HEK293 (cell line): Measurements from ENCODE around the gene TMCO1.
"Not testable (repeated sequence)": the region's sequence is repeated elsewhere in the genome, so short reads cannot be mapped to it uniquely, and the experiment has no call there.

Source experiments
- CTCF ChIA-PET: fragments of 350-600 bp; formaldehyde crosslinking; extraction: SDS; loops from one replicate; lab custom pipeline; 2021; ENCODE audit warnings: antibody characterized with exemption; lab: Yijun Ruan, JAX
- POLR2A ChIA-PET: fragments of 300-600 bp; formaldehyde crosslinking; extraction: SDS; loops from one replicate; lab custom pipeline; 2020; ENCODE audit warnings: antibody characterized with exemption, inconsistent platforms; lab: Yijun Ruan, JAX
- H3K27ac ChIP-seq: fragments of 200-500 bp; sonication (Bioruptor generic); 2 replicates; pipeline ENCODE4 v1.5.1; 2014; ENCODE audit warnings: low read depth, low read length, control low read depth, inconsistent platforms; ENCODE audit errors: extremely low read depth
- H3K36me3 ChIP-seq, 2 experiments: fragments of 200-500 bp in 1 of 2; sonication (Bioruptor generic) in 1 of 2; 1 replicate in 1 of 2; 2 replicates in 1 of 2; pipeline ENCODE4 v1.5.1; 2014 to 2017; ENCODE audit warnings: inconsistent platforms in 2 of 2, low read length in 2 of 2; ENCODE audit not compliant: control insufficient read depth in 2 of 2, insufficient read depth in 1 of 2
- H3K4me1 ChIP-seq: fragments of 200-500 bp; sonication (Bioruptor generic); 2 replicates; pipeline ENCODE4 v1.5.1; 2014; ENCODE audit warnings: mild to moderate bottlenecking, low read length, inconsistent platforms; ENCODE audit not compliant: control insufficient read depth, insufficient read depth
- H3K4me3 ChIP-seq: 2 replicates; pipeline ENCODE4 v1.5.1; 2011; ENCODE audit warnings: low read depth, mild to moderate bottlenecking, control low read depth, low read length, moderate library complexity
- H3K9me3 ChIP-seq: fragments of 200-500 bp; sonication (Bioruptor generic); 2 replicates; pipeline ENCODE4 v1.5.1; 2014; ENCODE audit warnings: low read depth, low read length, inconsistent platforms; ENCODE audit not compliant: control insufficient read depth, insufficient read depth
- GLIS1 ChIP-seq: fragments of 450-650 bp; formaldehyde crosslinking; IDR thresholded peaks from 2 replicates; pipeline ENCODE4 v1.5.1; 2016; ENCODE audit warnings: missing biosample characterization, missing genetic modification characterization
- RBAK ChIP-seq: fragments of 450-650 bp; formaldehyde crosslinking; IDR thresholded peaks from 2 replicates; pipeline ENCODE4 v1.5.1; 2016; ENCODE audit warnings: missing biosample characterization, missing genetic modification characterization
- ZBTB7A ChIP-seq: fragments of 450-650 bp; formaldehyde crosslinking; IDR thresholded peaks from 2 replicates; pipeline ENCODE4 v1.5.1; 2016; ENCODE audit warnings: low read depth, missing biosample characterization, missing genetic modification characterization
- ZFHX2 ChIP-seq: fragments of 450-650 bp; formaldehyde crosslinking; conservative IDR thresholded peaks from 2 replicates; pipeline ENCODE4 v1.5.1; 2016; ENCODE audit warnings: missing biosample characterization, missing genetic modification characterization
- ZNF138 ChIP-seq: fragments of 450-650 bp; formaldehyde crosslinking; IDR thresholded peaks from 2 replicates; pipeline ENCODE4 v1.5.1; 2016; ENCODE audit warnings: missing biosample characterization, missing genetic modification characterization, borderline replicate concordance
- ZNF140 ChIP-seq: fragments of 450-650 bp; formaldehyde crosslinking; IDR thresholded peaks from 2 replicates; pipeline ENCODE4 v1.5.1; 2016; ENCODE audit warnings: missing biosample characterization, missing genetic modification characterization
- ZNF202 ChIP-seq: fragments of 450-650 bp; formaldehyde crosslinking; IDR thresholded peaks from 2 replicates; pipeline ENCODE4 v1.5.1; 2016; ENCODE audit warnings: missing biosample characterization, missing genetic modification characterization, borderline replicate concordance
- ZNF311 ChIP-seq: fragments of 450-650 bp; formaldehyde crosslinking; IDR thresholded peaks from 2 replicates; pipeline ENCODE4 v1.5.1; 2017; ENCODE audit warnings: missing biosample characterization, missing genetic modification characterization, borderline replicate concordance
- ZNF555 ChIP-seq: fragments of 450-650 bp; formaldehyde crosslinking; conservative IDR thresholded peaks from 2 replicates; pipeline ENCODE4 v1.5.1; 2017; ENCODE audit warnings: missing biosample characterization, mild to moderate bottlenecking, missing genetic modification characterization, inconsistent platforms
- ZNF596 ChIP-seq: fragments of 450-650 bp; IDR thresholded peaks from 2 replicates; pipeline ENCODE4 v1.5.0; 2018; ENCODE audit warnings: missing biosample characterization, mild to moderate bottlenecking, missing genetic modification characterization, moderate library complexity
- ZNF76 ChIP-seq: fragments of 450-650 bp; formaldehyde crosslinking; IDR thresholded peaks from 2 replicates; pipeline ENCODE4; 2016; ENCODE audit warnings: low read depth, missing biosample characterization, missing genetic modification characterization, borderline replicate concordance
- ZNF837 ChIP-seq: fragments of 450-650 bp; formaldehyde crosslinking; IDR thresholded peaks from 2 replicates; pipeline ENCODE4 v1.5.1; 2016; ENCODE audit warnings: missing biosample characterization, missing genetic modification characterization
- TF ChIP-seq, protein P1 (sequence below): fragments of 450-650 bp; formaldehyde crosslinking; IDR thresholded peaks from 2 replicates; pipeline ENCODE4 v1.5.1; 2017; ENCODE audit warnings: missing biosample characterization, missing genetic modification characterization

The TMCO1 gene

DNA sequence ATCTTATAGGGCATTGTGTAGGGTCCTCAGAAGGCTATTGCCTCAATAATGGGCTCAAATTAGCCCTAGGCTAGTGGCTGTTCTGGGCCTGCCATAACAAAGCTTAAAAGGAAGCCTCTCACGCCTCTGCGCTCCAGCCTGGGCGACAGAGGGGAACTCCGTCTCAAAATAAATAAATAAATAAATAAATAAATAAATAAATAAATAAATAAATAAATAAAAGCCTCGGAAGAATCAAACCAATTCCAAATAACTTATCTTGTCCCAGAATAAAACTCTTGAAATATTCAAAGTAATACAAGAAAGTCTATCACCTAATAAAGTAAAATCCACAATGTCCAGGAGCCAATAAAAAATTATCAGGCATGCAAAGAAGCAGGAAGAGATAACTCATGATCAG lies 55.9 kb downstream of the TMCO1 start (continued):
- TF ChIP-seq ZNF140 (tag by site-specific recombination) (peak; percentile 53; the same call in 1 of the 2 replicates), ZNF555 (tag by site-specific recombination) (peak; percentile 65)

GRCh38 chr1:165707984-165708706 lies 60.5 kb downstream of the TMCO1 start:
- CTCF ChIA-PET = interaction anchor here (0.6 to 1.1 kb wide), 2 partner anchors 9 to 53 kb away, joined by 3 to 4 read pairs; no protein-coding TSS in a partner anchor
- POLR2A ChIA-PET = no interaction called here
- Histone ChIP-seq H3K36me3 (no peaks in the 10 kb centered on the region), H3K9me3 (no peaks in the 10 kb centered on the region; the same call in 1 of the 2 replicates), H3K4me1 (no peaks in the 10 kb centered on the region), H3K4me3 (no peak overlapping the region), H3K27ac (no peak overlapping the region)
- no peak for TF ChIP-seq ZNF837 (tag by site-specific recombination)
- no peak for TF ChIP-seq RBAK (tag by site-specific recombination)
- peak; percentile 46 for TF ChIP-seq ZNF596 (tag by site-specific recombination)

DNA sequence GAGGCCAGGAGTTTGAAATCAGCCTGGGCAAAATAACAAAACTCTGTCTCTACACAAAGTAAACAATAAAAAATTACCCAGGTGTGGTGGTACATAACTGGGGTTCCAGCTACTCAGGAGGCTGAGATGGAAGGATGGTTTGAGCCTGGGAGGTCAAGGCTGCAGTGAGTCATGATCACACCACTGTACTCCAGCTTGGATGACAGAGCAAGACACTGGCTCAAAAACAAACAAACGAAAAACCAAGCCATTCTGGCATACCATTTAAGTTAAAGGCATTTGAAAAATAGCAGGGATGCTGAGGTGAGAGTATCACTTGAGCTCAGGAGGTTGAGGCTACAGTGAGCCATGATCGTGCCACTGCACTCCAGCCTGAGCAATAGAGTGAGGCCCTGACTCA lies 65.0 kb downstream of the TMCO1 start:
- Histone ChIP-seq H3K4me3 (no peak overlapping the region), H3K36me3 (no peaks in the 10 kb centered on the region), H3K4me1 (no peaks in the 10 kb centered on the region), H3K9me3 (no peaks in the 10 kb centered on the region), H3K27ac (no peak overlapping the region)
- ChIA-PET POLR2A (no interaction called here), CTCF (interaction anchor here (0.6 to 1.0 kb wide), 3 partner anchors 12 to 15 kb away, joined by 3 to 4 read pairs (median 4); no protein-coding TSS in a partner anchor)
- TF ChIP-seq ZFHX2 (no peak), ZNF138 (tag by site-specific recombination) (no peak), ZNF202 (tag by site-specific recombination) (no peak), GLIS1 (tag by site-specific recombination) (peak; percentile 69)
- TF ChIP-seq, protein P1, sequence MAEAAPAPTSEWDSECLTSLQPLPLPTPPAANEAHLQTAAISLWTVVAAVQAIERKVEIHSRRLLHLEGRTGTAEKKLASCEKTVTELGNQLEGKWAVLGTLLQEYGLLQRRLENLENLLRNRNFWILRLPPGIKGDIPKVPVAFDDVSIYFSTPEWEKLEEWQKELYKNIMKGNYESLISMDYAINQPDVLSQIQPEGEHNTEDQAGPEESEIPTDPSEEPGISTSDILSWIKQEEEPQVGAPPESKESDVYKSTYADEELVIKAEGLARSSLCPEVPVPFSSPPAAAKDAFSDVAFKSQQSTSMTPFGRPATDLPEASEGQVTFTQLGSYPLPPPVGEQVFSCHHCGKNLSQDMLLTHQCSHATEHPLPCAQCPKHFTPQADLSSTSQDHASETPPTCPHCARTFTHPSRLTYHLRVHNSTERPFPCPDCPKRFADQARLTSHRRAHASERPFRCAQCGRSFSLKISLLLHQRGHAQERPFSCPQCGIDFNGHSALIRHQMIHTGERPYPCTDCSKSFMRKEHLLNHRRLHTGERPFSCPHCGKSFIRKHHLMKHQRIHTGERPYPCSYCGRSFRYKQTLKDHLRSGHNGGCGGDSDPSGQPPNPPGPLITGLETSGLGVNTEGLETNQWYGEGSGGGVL (tag by site-specific recombination) = no peak

DNA sequence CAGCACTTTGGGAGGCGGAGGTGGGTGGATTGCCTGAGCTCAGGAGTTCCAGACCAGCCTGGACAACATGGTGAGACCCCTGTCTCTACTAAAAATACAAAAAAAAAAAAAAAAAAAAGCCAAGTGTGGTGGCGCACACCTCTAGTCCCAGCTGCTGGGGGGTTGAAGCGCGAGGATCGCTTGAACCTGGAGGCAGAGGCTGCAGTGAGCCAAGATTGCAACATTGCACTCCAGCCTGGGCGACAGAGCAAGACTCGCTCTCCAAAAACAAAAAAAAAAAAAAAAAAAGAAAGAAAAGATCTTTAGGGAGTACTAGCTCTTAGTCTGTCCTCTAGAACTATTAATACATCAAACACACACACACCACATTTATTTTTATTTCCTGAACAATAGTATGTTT lies 66.7 kb downstream of the TMCO1 start:
- H3K4me3 ChIP-seq, H3K36me3 ChIP-seq, H3K27ac ChIP-seq, H3K9me3 ChIP-seq, H3K4me1 ChIP-seq: not testable (repeated sequence)
- ChIA-PET CTCF (interaction anchor here (0.7 kb wide), 1 partner anchor 798 kb away, joined by 3 read pairs; no protein-coding TSS in a partner anchor), POLR2A (interaction anchor here (1.6 kb wide), 1 partner anchor 68 kb away, joined by 3 read pairs; the partner anchor contains the start of gene TMCO1)

- CTCF ChIA-PET = no interaction called here
- peaks cover 5% of the 10 kb centered on the region; the same call in 1 of the 2 replicates for H3K4me1 ChIP-seq
- H3K27ac ChIP-seq = no peak overlapping the region
- H3K9me3 ChIP-seq = no peaks in the 10 kb centered on the region
- H3K36me3 ChIP-seq = peaks cover 0 to under 1% of the 10 kb centered on the region in 2 experiments; a peak in 2 of 3 replicates
- no peak overlapping the region for H3K4me3 ChIP-seq
- POLR2A ChIA-PET = no interaction called here
- TF ChIP-seq ZBTB7A (tag by site-specific recombination) = no peak
- TF ChIP-seq ZNF76 (tag by site-specific recombination) = no peak
- TF ChIP-seq ZNF311 (tag by site-specific recombination) = no peak
These were observed 69.1 kb downstream of the TMCO1 start for GRCh38 chr1:165699577-165699976.
